Right cardiac atrium (tissue), 5 donors: ENCODE results near the gene IL1R1. TPM values are rescaled to one million over a fixed set of nuclear protein-coding genes. Genes with fewer than 3 reads are reported as not detected.

ENCODE experiments used
- ATAC-seq, 2 donors: fragments of 200-7000 bp; cut with Tn5 transposase; one replicate each; pipeline versions ENCODE4 v1.8.0 to v1.9.1; 2020; ENCODE audit warnings: moderate library complexity in 2 of 2, mild to moderate bottlenecking in 1 of 2
- DNase-seq, 3 donors: peaks; one replicate each; pipeline ENCODE4 v3.0.0-alpha.2; 2020
- H3K27ac ChIP-seq: one replicate; pipeline ENCODE4 v1.5.1; 2013; ENCODE audit warnings: mild to moderate bottlenecking, low read length, control low read depth, moderate library complexity
- H3K27me3 ChIP-seq: one replicate; pipeline ENCODE4 v1.6.1; 2013; ENCODE audit not compliant: control insufficient read depth, insufficient read depth
- H3K4me1 ChIP-seq: one replicate; pipeline ENCODE4 v1.6.1; 2013; ENCODE audit warnings: low read length; ENCODE audit not compliant: control insufficient read depth, insufficient read depth
- H3K4me3 ChIP-seq: one replicate; pipeline ENCODE4 v1.5.1; 2013; ENCODE audit warnings: low read length, control low read depth
- H3K9me3 ChIP-seq: one replicate; pipeline ENCODE4 v1.6.1; 2013; ENCODE audit warnings: low read length; ENCODE audit not compliant: control insufficient read depth
- WGBS: extraction: QIAGEN DNeasy Blood & Tissue Kit; methylation state at CpG from one replicate; pipeline ENCODE4 v1.1.7; 2013; 5-methylcytosine and 5-hydroxymethylcytosine counted together
- intact Hi-C, 4 donors: fragments of 100-400 bp; cut with DNase I; formaldehyde crosslinking; loops; one replicate each; pipeline versions ENCODE4 v1.11.0 to v1.14.0; 2022 to 2023
- long read RNA-seq, 4 donors: library from polyadenylated mRNA; unstranded; transcript quantifications; one replicate each; pipeline ENCODE4 v2.0.0, GENCODE V29; 2020 to 2021
- polyA plus RNA-seq: library from polyadenylated mRNA; stranded (reverse); fragments of 200-250 nt; gene quantifications from one replicate; pipeline ENCODE4 v1.2.3, GENCODE V29; 2013
- total RNA-seq, 4 donors: library from RNA; stranded (reverse); fragmentation: NEBNext Ultra II Directional; extraction: Animal tissue kit (Norgen Biotek cat#: 25700); gene quantifications; one replicate each; pipeline ENCODE4 v1.2.1, GENCODE V29; 2021
- donor health status: healthy with polysubstance abuse.
- donor health status: DM: no; HTN: yes; CAD: no.
- donor health status: DM: no; HTN: no; CAD: no.
- donor health status: DM: no; HTN: yes; CAD: no; lungs with severe emphysema.
- donor health status: DM: yes; HTN: yes; CAD: no.

The IL1R1 gene, protein sequence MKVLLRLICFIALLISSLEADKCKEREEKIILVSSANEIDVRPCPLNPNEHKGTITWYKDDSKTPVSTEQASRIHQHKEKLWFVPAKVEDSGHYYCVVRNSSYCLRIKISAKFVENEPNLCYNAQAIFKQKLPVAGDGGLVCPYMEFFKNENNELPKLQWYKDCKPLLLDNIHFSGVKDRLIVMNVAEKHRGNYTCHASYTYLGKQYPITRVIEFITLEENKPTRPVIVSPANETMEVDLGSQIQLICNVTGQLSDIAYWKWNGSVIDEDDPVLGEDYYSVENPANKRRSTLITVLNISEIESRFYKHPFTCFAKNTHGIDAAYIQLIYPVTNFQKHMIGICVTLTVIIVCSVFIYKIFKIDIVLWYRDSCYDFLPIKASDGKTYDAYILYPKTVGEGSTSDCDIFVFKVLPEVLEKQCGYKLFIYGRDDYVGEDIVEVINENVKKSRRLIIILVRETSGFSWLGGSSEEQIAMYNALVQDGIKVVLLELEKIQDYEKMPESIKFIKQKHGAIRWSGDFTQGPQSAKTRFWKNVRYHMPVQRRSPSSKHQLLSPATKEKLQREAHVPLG
- total RNA-seq (100 to 1,000 TPM in 1 of 4 donors, 10 to 100 TPM in 3; 43.2 to 111 (median 60.7) TPM), polyA plus RNA-seq (32.2 TPM)
- long read RNA-seq, donor 1, full-length matches to known transcripts: 15 of 46 reads
- long read RNA-seq, donor 1, partial matches to known transcripts: 3 of 46 reads
- long read RNA-seq, donor 1, other reads (novel, unspliced or antisense): 28 of 46 reads
- long read RNA-seq, donor 2, full-length matches to known transcripts: 14 of 22 reads
- long read RNA-seq, donor 2, partial matches to known transcripts: 1 of 22 reads
- long read RNA-seq, donor 2, other reads (novel, unspliced or antisense): 7 of 22 reads
- long read RNA-seq, donor 3, full-length matches to known transcripts: 5 of 92 reads
- long read RNA-seq, donor 3, partial matches to known transcripts: 62 of 92 reads
- long read RNA-seq, donor 3, other reads (novel, unspliced or antisense): 25 of 92 reads
- long read RNA-seq, donor 4, full-length matches to known transcripts: 13 of 23 reads
- long read RNA-seq, donor 4, partial matches to known transcripts: 3 of 23 reads
- long read RNA-seq, donor 4, other reads (novel, unspliced or antisense): 7 of 23 reads

DNA sequence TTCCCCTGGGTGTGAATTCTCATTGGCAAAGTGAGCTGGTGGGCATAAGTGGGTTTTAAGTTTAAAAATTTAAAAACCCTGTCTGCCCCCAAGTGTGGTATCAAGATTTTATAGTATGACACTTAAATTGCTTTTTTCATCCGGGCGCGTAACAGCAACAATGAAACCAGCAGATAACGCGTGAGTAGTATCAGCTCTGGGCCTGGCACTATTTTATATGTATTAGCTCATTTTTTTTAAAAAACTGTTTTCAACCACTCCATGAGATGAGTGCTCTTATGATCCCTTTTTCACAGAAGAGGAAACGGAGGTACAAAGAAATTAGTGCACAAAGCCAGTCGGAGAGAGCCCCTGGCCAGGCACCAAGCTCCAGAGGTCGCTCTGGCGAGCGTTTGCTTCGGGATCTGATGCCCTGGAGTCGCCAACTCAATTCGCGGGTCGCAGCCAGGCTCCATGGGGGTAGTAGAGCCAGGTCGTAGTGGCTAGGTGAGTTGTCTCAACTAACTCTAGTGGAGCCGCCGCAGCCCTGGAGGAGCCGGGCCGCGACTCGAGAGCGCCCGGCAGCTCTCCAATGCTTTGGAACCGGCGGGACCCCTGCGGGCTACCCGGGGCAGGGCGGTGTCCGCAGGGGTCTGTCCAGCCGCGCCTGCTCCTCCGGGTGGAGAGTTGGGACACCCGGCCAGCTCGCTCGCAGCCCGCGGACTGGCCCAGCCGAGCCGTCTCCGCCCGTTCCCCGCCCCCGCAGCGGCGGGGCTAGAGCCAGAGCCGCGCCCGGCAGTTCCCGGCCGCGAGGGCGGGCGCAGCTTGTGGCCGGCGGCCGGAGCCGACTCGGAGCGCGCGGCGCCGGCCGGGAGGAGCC, at the start of gene IL1R1:
Gene IL1R1, plus strand, starts transcription at position 777 of the 859 bp plus-strand sequence. CDS start 14,979 bp downstream, outside the sequence.
- no peaks in the 10 kb centered on the region for H3K27me3 ChIP-seq
- peak within 1 kb of the TSS; percentile 70 for H3K27ac ChIP-seq
- peaks cover 7% of the 10 kb centered on the region for H3K4me1 ChIP-seq
- DNase-seq: peak; percentile 92 to 96 (median 95)
- WGBS: 3% methylated on average over 65 of the region's 65 CpGs
- H3K9me3 ChIP-seq: no peaks in the 10 kb centered on the region
- H3K4me3 ChIP-seq: peak within 1 kb of the TSS; percentile 49
- ATAC-seq: peak; percentile 94 to 95
- intact Hi-C loops: loop anchor here in 2 of 4 donors (5.0 to 10.0 kb wide), 2 partner anchors 40 to 67 kb away; no protein-coding TSS in a partner anchor

DNA sequence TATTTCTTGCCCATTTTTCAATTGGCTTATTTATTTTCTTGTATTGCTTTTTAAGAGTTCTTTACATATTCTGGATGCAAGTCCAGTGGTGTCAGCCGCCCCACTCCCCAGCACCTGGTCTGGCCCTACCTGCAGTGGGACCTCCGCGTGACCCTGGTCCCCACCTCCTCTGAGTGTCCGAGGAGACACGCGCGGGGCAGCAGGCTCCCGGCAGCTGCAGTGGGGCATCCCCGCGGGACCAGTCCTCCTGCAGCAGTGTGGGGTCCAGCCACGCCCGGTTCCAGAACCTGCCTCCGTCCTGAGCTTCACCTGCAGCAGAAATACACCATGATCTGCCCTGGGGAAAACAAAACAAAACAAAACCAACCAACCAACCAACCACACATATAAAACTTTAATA, 48.9 kb upstream of the IL1R1 start:
- H3K9me3 ChIP-seq: no peaks in the 10 kb centered on the region
- H3K27me3 ChIP-seq: no peaks in the 10 kb centered on the region
- intact Hi-C loops: no loop called here
- no peaks in the 10 kb centered on the region for H3K4me1 ChIP-seq
- ATAC-seq (peak in 1 of 2 donors; percentile 28), DNase-seq (peak in 1 of 3 donors; percentile 53)
- WGBS: 91% methylated on average over 13 of the region's 13 CpGs
- H3K27ac ChIP-seq: no peak overlapping the region
- H3K4me3 ChIP-seq: no peak overlapping the region

DNA sequence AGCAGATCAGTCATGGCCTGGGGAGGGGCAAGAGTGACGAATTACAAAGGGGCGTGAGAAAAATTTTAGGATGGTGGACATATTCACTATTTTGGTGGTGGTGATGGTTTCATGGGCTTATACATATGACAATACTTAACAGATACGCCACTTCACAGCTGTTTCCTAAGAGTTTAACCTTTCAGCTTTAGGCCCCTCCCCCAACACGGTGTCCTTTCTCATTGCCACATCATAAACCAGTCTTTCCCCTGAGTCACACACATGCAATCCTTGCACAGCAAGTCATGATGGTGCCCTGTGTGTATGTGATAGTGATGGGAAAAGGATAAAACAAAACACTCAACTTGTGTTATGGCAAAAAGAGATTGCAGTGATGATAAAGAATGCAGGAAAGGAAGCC, 47.6 kb upstream of the IL1R1 start:
- Histone ChIP-seq H3K9me3 (no peaks in the 10 kb centered on the region), H3K27me3 (no peaks in the 10 kb centered on the region), H3K4me1 (no peaks in the 10 kb centered on the region), H3K4me3 (no peak overlapping the region), H3K27ac (no peak overlapping the region)
- ATAC-seq (peak in 1 of 2 donors; percentile 51), DNase-seq (no peak)
- 77% methylated on average over 4 of the region's 4 CpGs for WGBS
- intact Hi-C loops: no loop called here

DNA sequence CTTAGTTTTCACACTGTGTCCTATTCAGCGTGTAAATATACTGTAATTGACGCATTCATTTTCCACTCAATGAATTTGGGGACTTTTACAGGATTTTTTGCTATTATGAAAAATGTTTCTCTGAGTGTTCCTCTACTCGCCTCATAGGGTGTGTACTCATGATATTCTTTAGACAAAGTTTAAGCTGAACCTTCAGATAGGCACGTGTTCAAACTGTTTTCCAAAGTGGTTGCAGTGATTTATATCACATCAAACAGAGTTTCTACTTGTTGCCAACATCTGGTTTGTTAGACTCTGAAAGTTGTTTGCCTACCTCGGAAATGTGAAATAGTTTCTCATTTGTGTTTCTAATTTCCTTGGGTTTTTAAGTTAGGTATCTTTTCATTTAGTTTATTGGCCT, 46.4 kb upstream of the IL1R1 start:
- H3K9me3 ChIP-seq: no peaks in the 10 kb centered on the region
- H3K4me3 ChIP-seq: no peak overlapping the region
- DNase-seq: no peak
- no peaks in the 10 kb centered on the region for H3K27me3 ChIP-seq
- no peak overlapping the region for H3K27ac ChIP-seq
- intact Hi-C loops: no loop called here
- 91% methylated on average over 5 of the region's 5 CpGs for WGBS
- no peaks in the 10 kb centered on the region for H3K4me1 ChIP-seq
- ATAC-seq: no peak

DNA sequence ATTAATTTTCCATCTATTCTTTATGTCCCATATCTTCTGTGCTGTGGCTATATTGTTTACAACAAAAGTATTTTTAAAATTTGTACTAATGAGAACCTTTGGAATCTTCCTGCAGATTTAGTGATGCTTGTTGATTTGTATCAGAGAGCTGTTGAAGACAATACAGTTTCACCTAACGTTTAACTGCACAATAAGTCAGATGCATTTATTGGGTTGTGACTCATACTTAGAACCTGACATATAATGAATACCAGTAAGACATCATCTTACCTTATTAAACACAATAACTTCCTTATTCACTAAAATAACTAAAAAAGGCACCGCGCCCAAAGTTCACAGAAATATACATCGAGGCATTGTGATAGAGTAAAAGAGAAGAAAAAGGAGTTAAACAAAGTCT, 43.8 kb upstream of the IL1R1 start:
- Histone ChIP-seq H3K4me1 (no peaks in the 10 kb centered on the region), H3K27me3 (no peaks in the 10 kb centered on the region), H3K27ac (no peak overlapping the region), H3K4me3 (no peak overlapping the region), H3K9me3 (no peaks in the 10 kb centered on the region)
- DNase-seq (no peak), ATAC-seq (no peak)
- WGBS: 97% methylated on average over 4 of the region's 4 CpGs
- intact Hi-C loops: no loop called here

DNA sequence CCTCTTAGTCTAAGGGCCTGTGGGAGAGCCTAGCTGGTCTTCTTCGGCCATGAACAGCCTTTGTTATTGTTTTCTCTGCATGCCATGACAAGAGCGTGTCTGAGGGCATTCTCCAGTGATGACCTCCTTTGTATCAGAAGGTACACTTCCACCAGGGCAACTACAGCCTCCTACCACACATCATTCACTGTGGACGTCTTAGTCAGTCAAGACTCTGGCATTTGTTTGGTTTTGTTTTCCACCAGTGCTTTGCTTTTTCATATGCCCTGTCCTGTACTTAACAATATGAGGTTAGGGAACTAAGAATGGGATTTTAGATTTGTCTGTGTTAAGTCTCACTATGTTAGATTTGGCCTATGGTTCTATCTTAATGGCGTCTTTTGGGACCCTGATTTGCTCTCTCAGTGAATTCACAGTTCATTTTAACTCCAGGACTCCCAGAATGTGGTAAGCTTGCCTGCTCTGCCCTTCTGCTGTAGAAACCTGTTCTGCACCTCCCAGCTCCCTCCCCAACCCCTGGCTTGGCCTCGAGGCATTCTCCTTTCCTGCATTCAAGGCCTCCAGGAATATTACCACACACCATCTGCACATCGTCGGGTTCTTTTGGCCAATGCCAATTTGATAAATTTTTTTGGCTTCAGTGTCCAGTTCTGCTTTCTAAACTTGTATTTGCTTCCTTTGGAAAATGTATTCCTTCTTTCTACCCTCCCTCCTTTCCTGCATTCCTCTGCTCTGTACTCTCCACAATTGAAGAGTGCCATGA, 42.8 kb upstream of the IL1R1 start:
- Histone ChIP-seq H3K27ac (no peak overlapping the region), H3K4me3 (no peak overlapping the region), H3K4me1 (peaks cover 5% of the 10 kb centered on the region), H3K27me3 (no peaks in the 10 kb centered on the region), H3K9me3 (no peaks in the 10 kb centered on the region)
- ATAC-seq (peak in 1 of 2 donors; percentile 27), DNase-seq (peak in 1 of 3 donors; percentile 54)
- WGBS: 61% methylated on average over 7 of the region's 7 CpGs
- intact Hi-C loops: loop anchor here in 1 of 4 donors (5.0 kb wide), 1 partner anchor 43 kb away; the partner anchor contains the start of gene IL1R1

DNA sequence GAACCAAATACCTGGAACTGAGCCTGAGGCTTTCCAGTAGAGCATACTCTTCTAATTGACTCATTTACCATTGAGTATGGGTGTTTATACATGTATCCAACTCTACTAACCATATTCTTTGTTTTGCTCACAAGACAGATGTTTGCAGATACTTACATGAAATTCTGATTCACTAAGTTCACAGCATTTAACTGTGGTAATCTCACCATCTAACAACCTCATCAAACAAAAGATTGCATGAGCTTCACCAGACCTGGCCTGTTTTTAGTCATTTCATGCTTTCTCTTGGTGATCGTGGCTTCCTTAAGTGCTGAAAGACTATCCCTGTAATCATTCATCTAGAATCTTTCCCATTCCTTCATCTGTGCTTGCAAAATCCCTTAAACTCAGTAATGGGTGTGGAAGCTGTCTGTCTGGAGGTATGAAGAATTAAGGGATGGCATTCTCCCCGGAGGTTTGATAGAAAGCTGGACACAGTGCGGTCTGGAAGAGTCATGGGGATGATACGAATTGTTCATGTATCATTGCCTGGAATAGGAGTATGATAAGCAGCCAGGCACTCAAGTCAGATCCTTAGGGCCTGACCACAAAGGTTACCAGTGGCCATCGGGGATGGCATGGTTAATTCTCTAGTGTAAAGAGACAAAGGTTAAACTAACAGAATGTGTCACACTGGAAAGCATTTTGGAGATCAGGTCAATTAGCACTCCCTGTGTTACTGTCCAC, 42.0 kb upstream of the IL1R1 start:
- ATAC-seq (no peak), DNase-seq (no peak)
- Histone ChIP-seq H3K27me3 (no peaks in the 10 kb centered on the region), H3K4me3 (no peak overlapping the region), H3K4me1 (peaks cover 5% of the 10 kb centered on the region), H3K9me3 (no peaks in the 10 kb centered on the region), H3K27ac (no peak overlapping the region)
- 67% methylated on average over 5 of the region's 5 CpGs for WGBS
- intact Hi-C loops: loop anchor here in 1 of 4 donors (5.0 kb wide), 1 partner anchor 42 kb away; the partner anchor contains the start of gene IL1R1

DNA sequence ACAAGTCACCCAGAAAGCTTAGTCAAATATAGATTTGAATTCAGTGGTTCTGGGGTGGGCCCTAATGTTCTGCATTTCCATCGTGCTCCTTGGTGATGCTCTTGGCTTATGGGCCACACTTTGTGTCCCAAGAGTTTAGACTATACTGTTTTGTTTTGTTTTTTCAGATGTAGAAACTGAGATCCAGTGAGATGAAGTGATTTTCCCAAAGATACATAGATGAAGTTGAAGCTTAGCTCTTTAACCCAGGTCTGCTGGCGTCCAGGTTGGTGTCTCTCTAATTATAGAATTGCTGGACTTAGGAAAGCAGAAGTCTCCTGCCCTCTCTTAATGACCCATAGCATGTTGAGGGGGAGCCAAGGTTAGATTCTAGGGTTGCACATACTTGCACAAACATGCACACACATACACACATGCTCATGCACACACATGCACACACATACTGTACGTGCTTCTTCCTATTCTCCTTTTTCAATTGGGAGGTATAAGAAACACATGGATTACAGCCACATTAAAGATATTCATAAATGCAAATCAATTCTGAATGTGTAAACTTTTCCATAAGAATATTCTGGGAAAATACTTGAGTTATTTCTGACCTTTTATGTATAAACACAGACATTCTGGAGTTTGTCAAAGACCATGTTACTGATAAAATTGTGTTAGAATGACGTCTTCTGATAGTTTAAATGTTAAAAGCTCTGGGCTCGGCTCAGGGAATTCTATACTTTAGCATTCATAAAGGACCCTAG, 41.3 kb upstream of the IL1R1 start:
- H3K4me1 ChIP-seq: peaks cover 5% of the 10 kb centered on the region
- intact Hi-C loops: loop anchor here in 1 of 4 donors (5.0 kb wide), 1 partner anchor 41 kb away; the partner anchor contains the start of gene IL1R1
- no peak overlapping the region for H3K27ac ChIP-seq
- H3K27me3 ChIP-seq: no peaks in the 10 kb centered on the region
- WGBS: 79% methylated on average over 5 of the region's 5 CpGs
- no peak overlapping the region for H3K4me3 ChIP-seq
- no peak for DNase-seq
- ATAC-seq: no peak
- H3K9me3 ChIP-seq: no peaks in the 10 kb centered on the region
